Activated CD8-positive, alpha-beta T cell treated with anti-CD3 and anti-CD28 coated beads for 36 hours (primary cell): ENCODE results near the gene PRR11. TPM values are rescaled to one million over a fixed set of nuclear protein-coding genes. Genes with fewer than 3 reads are reported as not detected.

Experiments used
- ATAC-seq: fragments of 200-7000 bp; cut with Tn5 transposase; one replicate; pipeline ENCODE4 v1.10.0; 2021; ENCODE audit warnings: mild to moderate bottlenecking, moderate library complexity
- CTCF ChIA-PET: fragments of 350-600 bp; sonication (Branson Sonifier 250); formaldehyde crosslinking; loops from one replicate; lab custom pipeline; 2021; ENCODE audit warnings: antibody characterized with exemption; lab: Charles Lee
- POLR2A ChIA-PET: fragments of 350-600 bp; sonication (Branson Sonifier 250); formaldehyde crosslinking; loops from one replicate; lab custom pipeline; 2021; ENCODE audit warnings: antibody characterized with exemption; lab: Charles Lee
- DNase-seq: peaks from one replicate; pipeline ENCODE4 v3.0.0-alpha.2; 2020
- H3K27ac Mint-ChIP-seq: one replicate; pipeline ENCODE4 v1.8.0; 2021; ENCODE audit warnings: mild to moderate bottlenecking, mixed read lengths
- H3K27me3 Mint-ChIP-seq: one replicate; pipeline ENCODE4 v1.8.0; 2021; ENCODE audit warnings: mixed read lengths
- H3K36me3 Mint-ChIP-seq: one replicate; pipeline ENCODE4 v1.8.0; 2021; ENCODE audit warnings: low read depth, mixed read lengths
- H3K4me1 Mint-ChIP-seq: one replicate; pipeline ENCODE4 v1.8.0; 2021; ENCODE audit warnings: low read depth, mixed read lengths
- H3K4me3 Mint-ChIP-seq: one replicate; pipeline ENCODE4 v1.8.0; 2021; ENCODE audit warnings: mild to moderate bottlenecking, moderate library complexity, mixed read lengths
- H3K9me3 Mint-ChIP-seq: one replicate; pipeline ENCODE4 v1.8.0; 2021; ENCODE audit warnings: mixed read lengths
- CTCF ChIP-seq: fragments of 200-600 bp; IDR thresholded peaks from one replicate; pipeline ENCODE4 v1.8.0; 2022; ENCODE audit warnings: antibody characterized with exemption, mild to moderate bottlenecking
- intact Hi-C: fragments of 100-400 bp; cut with micrococcal nuclease; formaldehyde crosslinking; loops from one replicate; pipeline ENCODE4 v1.10.0; 2022
- total RNA-seq, 2 experiments: library from RNA; stranded (reverse); gene quantifications; one replicate each; pipeline ENCODE4 v1.2.3, GENCODE V29; 2021

PRR11 gene
- total RNA-seq, 2 experiments from 2014 or later, result 66.6 to 67.5 TPM

- CTCF ChIA-PET, result interaction anchor here (1.4 kb wide), 2 partner anchors 15 to 68 kb away, joined by 3 to 4 read pairs; no protein-coding TSS in a partner anchor
These were observed 4.5 kb upstream of the PRR11 start for GRCh38 chr17:59151006-59151405.

GRCh38 chr17:59151591-59151990 lies 4.0 kb upstream of the PRR11 start:
- Mint-ChIP-seq H3K4me1 (peaks cover 37% of the 10 kb centered on the region), H3K9me3 (no peaks in the 10 kb centered on the region), H3K27me3 (no peaks in the 10 kb centered on the region), H3K4me3 (no peak overlapping the region), H3K36me3 (peaks cover 8% of the 10 kb centered on the region), H3K27ac (no peak overlapping the region)
- ChIA-PET POLR2A (interaction anchor here (0.6 to 1.6 kb wide), 4 partner anchors 23 to 62 kb away, joined by 3 to 8 read pairs (median 4); partner anchors contain the start of gene TRIM37), CTCF (interaction anchor here (0.7 to 1.4 kb wide), 3 partner anchors 10 to 69 kb away, joined by 3 to 4 read pairs (median 4); no protein-coding TSS in a partner anchor)
- intact Hi-C loops, result no loop called here
- DNase-seq, result no peak
- no peak for TF ChIP-seq CTCF
- ATAC-seq, result no peak

More at GRCh38 chr17:59151006-59151405, 4.5 kb upstream of the PRR11 start:
- DNase-seq, result no peak
- H3K4me3 Mint-ChIP-seq, result no peak overlapping the region
- POLR2A ChIA-PET, result interaction anchor here (1.0 to 1.6 kb wide), 3 partner anchors 22 to 57 kb away, joined by 3 to 8 read pairs (median 4); partner anchors contain the start of gene TRIM37
- peaks cover 8% of the 10 kb centered on the region for H3K36me3 Mint-ChIP-seq
- H3K27ac Mint-ChIP-seq, result no peak overlapping the region
- no peak for TF ChIP-seq CTCF
- intact Hi-C loops, result no loop called here
- H3K9me3 Mint-ChIP-seq, result no peaks in the 10 kb centered on the region
- H3K27me3 Mint-ChIP-seq, result no peaks in the 10 kb centered on the region
- ATAC-seq, result no peak
- H3K4me1 Mint-ChIP-seq, result peaks cover 35% of the 10 kb centered on the region

- DNase-seq (no peak), ATAC-seq (no peak)
- no peaks in the 10 kb centered on the region for H3K27me3 Mint-ChIP-seq
- no peak for TF ChIP-seq CTCF
- H3K4me3 Mint-ChIP-seq, result no peak overlapping the region
- intact Hi-C loops, result no loop called here
- POLR2A ChIA-PET, result no interaction called here
- H3K9me3 Mint-ChIP-seq, result no peaks in the 10 kb centered on the region
- peaks cover 35% of the 10 kb centered on the region for H3K4me1 Mint-ChIP-seq
- H3K27ac Mint-ChIP-seq, result no peak overlapping the region
- CTCF ChIA-PET, result interaction anchor here (0.6 kb wide), 1 partner anchor 66 kb away, joined by 3 read pairs; no protein-coding TSS in a partner anchor
- peaks cover 8% of the 10 kb centered on the region for H3K36me3 Mint-ChIP-seq
These were observed 2.6 kb upstream of the PRR11 start for GRCh38 chr17:59152925-59153324.

GRCh38 chr17:59154292-59154720 lies 1.2 kb upstream of the PRR11 start:
- H3K4me3 Mint-ChIP-seq, result no peak overlapping the region
- H3K9me3 Mint-ChIP-seq, result no peaks in the 10 kb centered on the region
- peaks cover 6% of the 10 kb centered on the region for H3K36me3 Mint-ChIP-seq
- CTCF ChIA-PET, result interaction anchor here (1.6 kb wide), 1 partner anchor 48 kb away, joined by 4 read pairs; the partner anchor contains the start of gene TRIM37
- H3K27me3 Mint-ChIP-seq, result no peaks in the 10 kb centered on the region
- DNase-seq (peak; percentile 59), ATAC-seq (no peak)
- peaks cover 37% of the 10 kb centered on the region for H3K4me1 Mint-ChIP-seq
- TF ChIP-seq CTCF, result no peak
- intact Hi-C loops, result no loop called here
- no peak overlapping the region for H3K27ac Mint-ChIP-seq
- POLR2A ChIA-PET, result interaction anchor here (0.9 to 2.8 kb wide), 3 partner anchors 15 to 47 kb away, joined by 3 to 17 read pairs (median 4); partner anchors contain the start of gene TRIM37
